Hepatocyte (in vitro differentiated cells): ENCODE data around the gene HERC2.
"Not testable (repeated sequence)": the region's sequence is repeated elsewhere in the genome, so short reads cannot be mapped to it uniquely, and the experiment has no call there.

Experiments used
- CTCF ChIP-seq: fragments of 200-600 bp; sonication (generic); IDR thresholded peaks from 2 replicates; pipeline ENCODE4 v1.5.1; 2016; ENCODE audit warnings: antibody characterized with exemption, mild to moderate bottlenecking; ENCODE audit not compliant: poor library complexity
- EZH2 ChIP-seq: fragments of 200-600 bp; sonication (generic); IDR thresholded peaks from 2 replicates; pipeline ENCODE4 v1.6.1; 2016; ENCODE audit warnings: antibody characterized with exemption, mild to moderate bottlenecking, borderline replicate concordance
- EZH2phosphoT487 ChIP-seq: fragments of 200-600 bp; sonication (generic); IDR thresholded peaks from one replicate; pipeline ENCODE4 v1.6.1; 2018; ENCODE audit warnings: antibody characterized with exemption, mild to moderate bottlenecking, low read depth, moderate library complexity; ENCODE audit not compliant: unreplicated experiment, severe bottlenecking

GRCh38 chr15:28205640-28206039 lies 116.3 kb downstream of the HERC2 start:
- not testable (repeated sequence) for TF ChIP-seq EZH2, CTCF, EZH2phosphoT487
